Measurements from ENCODE around the gene DDX51. TPM values are rescaled to one million over a fixed set of nuclear protein-coding genes. Genes with fewer than 3 reads are reported as not detected.

The DDX51 gene
- total RNA-seq, 1 experiment from 2014 or later = 38.1 TPM

DNA sequence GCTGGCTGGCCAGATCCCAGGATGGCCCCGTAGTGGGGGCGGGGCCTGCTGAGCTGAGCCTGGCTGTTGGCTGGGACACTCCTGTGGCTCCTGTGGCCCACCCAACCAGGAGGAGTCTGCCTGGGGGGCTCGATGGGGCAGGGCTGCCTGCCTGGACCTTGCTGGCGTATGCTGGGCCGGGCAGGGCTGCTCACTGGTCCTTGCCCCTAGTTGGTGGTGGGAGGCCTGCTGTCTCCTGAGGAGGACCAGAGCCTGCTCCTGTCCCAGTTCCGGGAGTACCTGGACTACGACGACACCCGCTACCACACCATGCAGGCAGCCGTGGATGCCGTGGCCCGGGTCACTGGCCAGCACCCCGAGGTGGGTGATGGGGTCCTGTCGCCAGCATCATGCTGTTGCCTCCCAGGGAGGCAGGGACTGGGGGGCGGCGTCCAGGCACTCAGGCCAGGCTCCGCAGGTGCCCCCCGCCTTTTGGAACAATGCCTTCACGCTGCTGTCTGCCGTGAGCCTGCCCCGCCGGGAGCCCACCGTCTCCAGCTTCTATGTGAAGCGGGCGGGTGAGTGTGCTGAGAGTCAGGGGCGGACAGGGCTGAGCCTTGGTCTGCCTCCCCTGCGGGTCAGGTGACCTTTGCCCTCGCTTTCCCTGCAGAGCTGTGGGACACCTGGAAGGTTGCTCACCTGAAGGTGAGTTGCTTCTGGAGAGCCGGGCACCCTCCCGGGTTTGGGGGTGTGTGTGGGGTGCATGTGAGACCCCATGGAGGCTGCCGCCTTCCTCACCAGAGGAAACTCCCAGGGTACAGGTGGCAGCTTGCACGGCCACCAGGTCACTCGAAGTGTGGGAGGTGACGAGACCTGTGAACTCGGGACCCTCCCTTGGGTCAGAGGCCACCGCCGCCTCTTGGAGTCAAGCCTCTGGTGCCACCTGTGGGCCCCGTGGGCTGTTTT, 3.6 kb upstream of the DDX51 start (continued):
- TF ChIP-seq EZH2phosphoT487 (IDR thresholded peaks at IDR 0.05; ENCODE audit: borderline replicate concordance) = no peak
- TF ChIP-seq ZFX (IDR thresholded peaks at IDR 0.05) = no peak; the same call in 1 of the 2 replicates
- no peak for TF ChIP-seq SP1 (IDR thresholded peaks at IDR 0.05; ENCODE audit: low read depth)
- TF ChIP-seq CBX3 (IDR thresholded peaks at IDR 0.05; ENCODE audit: low read depth) = no peak
- no peak for TF ChIP-seq MAX (IDR thresholded peaks at IDR 0.05)
- no peak for TF ChIP-seq ELF1 (IDR thresholded peaks at IDR 0.05; ENCODE audit: borderline replicate concordance, low read depth)
- no peak for TF ChIP-seq CTCF (IDR thresholded peaks at IDR 0.05 in 2 of 3, conservative IDR thresholded peaks at IDR 0.05 in 1 of 3; ENCODE audit: borderline replicate concordance in 1 of 3, insufficient read depth in 1 of 3, low read depth in 2 of 3, low read length in 2 of 3)
- TF ChIP-seq SIN3A (IDR thresholded peaks at IDR 0.05; ENCODE audit: low read depth) = no peak

GRCh38 chr12:132146772-132147422, 2.8 kb upstream of the DDX51 start:
- H4K20me1 ChIP-seq (ENCODE audit: insufficient read depth) = no peaks in the 10 kb centered on the region
- H2AFZ ChIP-seq (ENCODE audit: low read depth, low read length, poor library complexity, severe bottlenecking) = no peak overlapping the region
- no peaks in the 10 kb centered on the region for H3K9me3 ChIP-seq (ENCODE audit: control insufficient read depth in 1 of 2, insufficient read depth in 1 of 2, low read depth in 1 of 2, low read length in 2 of 2)
- H3K4me2 ChIP-seq (ENCODE audit: low read length) = no peak overlapping the region
- peaks cover 2 to 21% of the 10 kb centered on the region in 2 experiments; a peak in 3 of 4 replicates for H3K36me3 ChIP-seq (ENCODE audit: control insufficient read depth in 1 of 2, insufficient read depth in 2 of 2, low read length in 2 of 2)
- POLR2A ChIA-PET = no interaction called here
- no peak overlapping the region for H3K27ac ChIP-seq (ENCODE audit: low read depth, low read length)
- ATAC-seq (no peak), DNase-seq (ENCODE audit: low read depth, low spot score) (no peak)
- CTCF ChIA-PET = no interaction called here
- RAD21 ChIA-PET (ENCODE audit: low non-redundant PET in 1 of 2, low total read pairs in 2 of 2, uncharacterized antibody in 2 of 2, unreplicated experiment in 2 of 2) = no interaction called here
- intact Hi-C loops (cut with micrococcal nuclease) = no loop called here
- H3K9me2 ChIP-seq (ENCODE audit: insufficient read depth) = no peaks in the 10 kb centered on the region
- no TSS peak for BruUV-seq (replicated peaks)
- no peak overlapping the region for H3K4me3 ChIP-seq (replicated peaks in 1 of 2; ENCODE audit: low read depth in 1 of 2, low read length in 2 of 2)
- TF ChIP-seq ZFX (IDR thresholded peaks at IDR 0.05) = no peak
- no peak for TF ChIP-seq TCF7L2 (IDR thresholded peaks at IDR 0.05; ENCODE audit: borderline replicate concordance, extremely low read depth, insufficient read depth, insufficient read length)
- TF ChIP-seq MAX (IDR thresholded peaks at IDR 0.05) = no peak
- no peak for TF ChIP-seq ELF1 (IDR thresholded peaks at IDR 0.05; ENCODE audit: borderline replicate concordance, low read depth)
- no peak for TF ChIP-seq YY1 (IDR thresholded peaks at IDR 0.05; ENCODE audit: extremely low read depth, insufficient replicate concordance, low read depth, low read length)
- no peak for TF ChIP-seq SRF (IDR thresholded peaks at IDR 0.05; ENCODE audit: low read depth)
- TF ChIP-seq SIN3A (IDR thresholded peaks at IDR 0.05; ENCODE audit: low read depth) = no peak
- no peak for TF ChIP-seq JUND (IDR thresholded peaks at IDR 0.05)
- no peaks in the 10 kb centered on the region for H3K27me3 ChIP-seq (ENCODE audit: insufficient read depth, low read length)
- H3K9ac ChIP-seq (ENCODE audit: low read length) = no peak overlapping the region
- peaks cover 58% of the 10 kb centered on the region for H3K79me2 ChIP-seq (ENCODE audit: insufficient read depth, low read length)
- H3K4me1 ChIP-seq (ENCODE audit: control insufficient read depth in 1 of 2, insufficient read depth in 2 of 2, low read length in 2 of 2) = peaks cover 12 to 18% of the 10 kb centered on the region in 2 experiments; a peak in 3 of 4 replicates

Data from HCT116 (cell line).